ENCODE data around the gene NFIA.

Gene NFIA

DNA sequence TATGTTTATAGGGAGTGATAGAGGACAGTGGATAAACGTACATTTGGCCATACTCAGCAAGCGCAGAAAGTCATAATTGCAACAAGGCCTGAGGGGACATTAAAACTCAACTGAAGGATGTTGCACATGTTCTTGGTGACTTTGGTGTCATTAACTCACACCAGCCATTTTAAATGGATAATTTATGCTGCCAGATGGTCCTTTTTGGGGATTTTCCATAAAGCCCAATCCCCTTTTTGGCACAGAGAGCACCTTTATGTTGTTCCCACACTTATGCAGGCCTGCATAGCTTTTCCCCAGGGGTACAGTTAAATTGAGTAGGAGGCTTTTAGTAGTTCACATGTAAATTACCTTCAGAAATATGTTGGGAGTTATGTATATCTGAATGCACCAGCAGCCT, 279.6 kb downstream of the NFIA start:
- Histone ChIP-seq H3K4me3 (ENCODE audit: low read length) (no peak overlapping the region), H3K27me3 (replicated peaks; ENCODE audit: insufficient read depth, low read length) (no peaks in the 10 kb centered on the region), H3K9ac (ENCODE audit: low read length) (no peak overlapping the region), H4K20me1 (ENCODE audit: insufficient read depth, low read length) (no peaks in the 10 kb centered on the region), H3K4me2 (ENCODE audit: low read depth, low read length) (no peak overlapping the region), H3K79me2 (ENCODE audit: low read length) (no peaks in the 10 kb centered on the region), H3K4me1 (ENCODE audit: low read length) (no peaks in the 10 kb centered on the region), H2AFZ (ENCODE audit: low read length) (no peak overlapping the region), H3F3A (ENCODE audit: insufficient read depth, low read length) (no peaks in the 10 kb centered on the region), H3K36me3 (replicated peaks; ENCODE audit: insufficient read depth, low read length) (no peaks in the 10 kb centered on the region), H3K9me2 (replicated peaks; ENCODE audit: insufficient read depth, low read length) (no peaks in the 10 kb centered on the region), H3K9me3 (replicated peaks; ENCODE audit: insufficient read depth, low read length) (no peaks in the 10 kb centered on the region), H3K27ac (ENCODE audit: low read length) (no peak overlapping the region; the same call in 1 of the 2 replicates)
- no peak for DNase-seq
- TF ChIP-seq EZH2phosphoT487 (IDR thresholded peaks at IDR 0.05; ENCODE audit: low read length) = no peak
- TF ChIP-seq, protein P1, sequence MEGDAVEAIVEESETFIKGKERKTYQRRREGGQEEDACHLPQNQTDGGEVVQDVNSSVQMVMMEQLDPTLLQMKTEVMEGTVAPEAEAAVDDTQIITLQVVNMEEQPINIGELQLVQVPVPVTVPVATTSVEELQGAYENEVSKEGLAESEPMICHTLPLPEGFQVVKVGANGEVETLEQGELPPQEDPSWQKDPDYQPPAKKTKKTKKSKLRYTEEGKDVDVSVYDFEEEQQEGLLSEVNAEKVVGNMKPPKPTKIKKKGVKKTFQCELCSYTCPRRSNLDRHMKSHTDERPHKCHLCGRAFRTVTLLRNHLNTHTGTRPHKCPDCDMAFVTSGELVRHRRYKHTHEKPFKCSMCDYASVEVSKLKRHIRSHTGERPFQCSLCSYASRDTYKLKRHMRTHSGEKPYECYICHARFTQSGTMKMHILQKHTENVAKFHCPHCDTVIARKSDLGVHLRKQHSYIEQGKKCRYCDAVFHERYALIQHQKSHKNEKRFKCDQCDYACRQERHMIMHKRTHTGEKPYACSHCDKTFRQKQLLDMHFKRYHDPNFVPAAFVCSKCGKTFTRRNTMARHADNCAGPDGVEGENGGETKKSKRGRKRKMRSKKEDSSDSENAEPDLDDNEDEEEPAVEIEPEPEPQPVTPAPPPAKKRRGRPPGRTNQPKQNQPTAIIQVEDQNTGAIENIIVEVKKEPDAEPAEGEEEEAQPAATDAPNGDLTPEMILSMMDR (IDR thresholded peaks at IDR 0.05; ENCODE audit: low read length) = no peak
- no peak for TF ChIP-seq EZH2 (optimal IDR thresholded peaks at IDR 0.05; ENCODE audit: low read depth, low read length)

- Histone ChIP-seq H3K9me3 (replicated peaks; ENCODE audit: insufficient read depth, low read length) (no peaks in the 10 kb centered on the region), H2AFZ (ENCODE audit: low read length) (no peak overlapping the region), H3K4me2 (ENCODE audit: low read depth, low read length) (no peak overlapping the region), H3K27me3 (replicated peaks; ENCODE audit: insufficient read depth, low read length) (no peaks in the 10 kb centered on the region), H3K79me2 (ENCODE audit: low read length) (no peaks in the 10 kb centered on the region), H3F3A (ENCODE audit: insufficient read depth, low read length) (no peaks in the 10 kb centered on the region), H3K27ac (ENCODE audit: low read length) (no peak overlapping the region), H3K4me3 (ENCODE audit: low read length) (no peak overlapping the region), H3K4me1 (ENCODE audit: low read length) (no peaks in the 10 kb centered on the region), H3K9me2 (replicated peaks; ENCODE audit: insufficient read depth, low read length) (no peaks in the 10 kb centered on the region), H4K20me1 (ENCODE audit: insufficient read depth, low read length) (no peaks in the 10 kb centered on the region), H3K9ac (ENCODE audit: low read length) (no peak overlapping the region), H3K36me3 (replicated peaks; ENCODE audit: insufficient read depth, low read length) (no peaks in the 10 kb centered on the region)
- TF ChIP-seq EZH2phosphoT487 (IDR thresholded peaks at IDR 0.05; ENCODE audit: low read length) = no peak
- TF ChIP-seq, protein P1 (IDR thresholded peaks at IDR 0.05; ENCODE audit: low read length) = no peak
- no peak for TF ChIP-seq EZH2 (optimal IDR thresholded peaks at IDR 0.05; ENCODE audit: low read depth, low read length)
- DNase-seq = no peak
Measured at GRCh38 chr1:61362351-61362750, 280.0 kb downstream of the NFIA start.

DNA sequence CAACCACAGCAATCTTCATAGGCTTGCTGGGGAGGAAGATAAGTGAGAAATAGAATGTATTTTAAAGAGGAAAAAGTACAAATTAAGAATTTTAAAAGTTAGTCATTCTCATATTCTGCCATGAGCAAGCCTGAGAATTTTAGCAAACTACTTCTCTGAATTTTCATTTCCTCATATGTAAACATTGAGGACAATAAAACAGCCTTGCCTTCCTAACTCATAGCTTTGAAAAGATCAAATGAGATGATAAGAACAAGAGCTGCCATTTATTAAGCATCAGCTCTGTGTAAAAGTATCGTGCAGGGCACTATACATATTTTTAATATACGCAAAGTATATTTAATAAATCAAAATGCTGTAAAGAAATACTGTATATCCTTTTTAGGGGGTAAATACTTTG, 286.0 kb downstream of the NFIA start:
- no peaks in the 10 kb centered on the region for H3K4me1 ChIP-seq (ENCODE audit: low read length)
- H3K9ac ChIP-seq (ENCODE audit: low read length) = no peak overlapping the region
- no peaks in the 10 kb centered on the region for H3K9me3 ChIP-seq (replicated peaks; ENCODE audit: insufficient read depth, low read length)
- H3F3A ChIP-seq (ENCODE audit: insufficient read depth, low read length) = no peaks in the 10 kb centered on the region
- no peak overlapping the region for H3K4me2 ChIP-seq (ENCODE audit: low read depth, low read length)
- no peaks in the 10 kb centered on the region for H3K9me2 ChIP-seq (replicated peaks; ENCODE audit: insufficient read depth, low read length)
- H3K4me3 ChIP-seq (ENCODE audit: low read length) = no peak overlapping the region
- H3K36me3 ChIP-seq (replicated peaks; ENCODE audit: insufficient read depth, low read length) = no peaks in the 10 kb centered on the region
- no peak for DNase-seq
- no peak overlapping the region for H3K27ac ChIP-seq (ENCODE audit: low read length)
- H4K20me1 ChIP-seq (ENCODE audit: insufficient read depth, low read length) = no peaks in the 10 kb centered on the region
- H2AFZ ChIP-seq (ENCODE audit: low read length) = no peak overlapping the region
- no peaks in the 10 kb centered on the region for H3K27me3 ChIP-seq (replicated peaks; ENCODE audit: insufficient read depth, low read length)
- TF ChIP-seq EZH2 (optimal IDR thresholded peaks at IDR 0.05; ENCODE audit: low read depth, low read length) (no peak), EZH2phosphoT487 (IDR thresholded peaks at IDR 0.05; ENCODE audit: low read length) (no peak)
- TF ChIP-seq, protein P1 (IDR thresholded peaks at IDR 0.05; ENCODE audit: low read length) = no peak
- H3K79me2 ChIP-seq (ENCODE audit: low read length) = no peaks in the 10 kb centered on the region
